Vagina (tissue), 2 donors: Measurements from ENCODE around the gene MED15.

Experiments
- POLR2A ChIP-seq, 2 donors: fragments of 450-650 bp; IDR thresholded peaks; one replicate each; pipeline ENCODE4 v1.6.1; 2017; ENCODE audit warnings: antibody characterized with exemption in 2 of 2, mild to moderate bottlenecking in 2 of 2, moderate library complexity in 2 of 2
- POLR2AphosphoS5 ChIP-seq, 2 donors: sonication (generic); formaldehyde crosslinking; IDR thresholded peaks; one replicate each; pipeline ENCODE4 v1.9.0; 2017; ENCODE audit warnings: antibody characterized with exemption in 2 of 2, mild to moderate bottlenecking in 2 of 2, low read depth in 1 of 2; ENCODE audit not compliant: insufficient read depth in 1 of 2
- TF ChIP-seq, protein P1 (sequence below), 3 experiments: fragments of 450-650 bp in 2 of 3; fragments of 200-600 bp in 1 of 3; sonication (generic) in 1 of 3; IDR thresholded peaks; one replicate each; pipeline ENCODE4 v1.5.1; 2017 to 2019; ENCODE audit warnings: antibody characterized with exemption in 3 of 3, mild to moderate bottlenecking in 2 of 3, moderate library complexity in 2 of 3

DNA sequence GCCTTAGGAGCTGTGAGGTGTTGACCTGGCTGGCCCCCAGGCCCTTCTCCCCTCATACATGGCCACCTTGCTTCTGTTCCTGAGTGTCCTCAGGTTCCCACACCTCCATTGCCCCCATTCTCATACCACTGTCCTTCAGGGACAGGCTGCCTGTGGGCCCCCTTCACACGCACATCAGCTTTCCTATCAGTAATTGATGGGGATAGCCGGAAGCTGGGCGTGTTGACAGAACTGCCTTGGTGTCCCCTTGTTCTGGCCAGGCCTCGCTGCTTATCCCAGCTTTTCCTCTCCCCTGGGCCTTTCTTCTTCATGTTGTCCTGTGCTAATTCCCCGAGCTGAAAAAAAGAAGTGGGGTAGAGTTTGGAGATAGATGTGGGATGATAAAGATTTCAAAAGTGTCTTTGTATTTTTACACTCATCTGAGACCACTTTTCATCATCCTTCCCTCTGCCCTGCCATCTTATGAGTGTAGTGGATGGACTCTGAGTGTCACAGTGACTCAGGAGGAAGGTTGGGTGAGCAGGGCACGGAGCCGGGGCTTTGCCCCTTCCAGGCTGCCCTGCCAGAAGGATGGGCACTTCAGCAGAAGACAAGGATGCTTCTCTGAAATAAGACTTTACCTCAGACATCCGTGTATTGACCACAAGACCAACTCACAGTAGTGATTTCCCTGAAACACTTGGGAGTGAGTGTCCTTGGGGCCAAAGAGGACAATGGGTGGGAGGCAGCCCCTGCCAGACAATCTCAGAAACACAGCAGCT lies 42.8 kb downstream of the MED15 start:
- TF ChIP-seq POLR2A (IDR thresholded peaks at IDR 0.05) (no peak), POLR2AphosphoS5 (IDR thresholded peaks at IDR 0.05; ENCODE audit: insufficient read depth in 1 of 2, low read depth in 1 of 2) (no peak)
- TF ChIP-seq, protein P1, sequence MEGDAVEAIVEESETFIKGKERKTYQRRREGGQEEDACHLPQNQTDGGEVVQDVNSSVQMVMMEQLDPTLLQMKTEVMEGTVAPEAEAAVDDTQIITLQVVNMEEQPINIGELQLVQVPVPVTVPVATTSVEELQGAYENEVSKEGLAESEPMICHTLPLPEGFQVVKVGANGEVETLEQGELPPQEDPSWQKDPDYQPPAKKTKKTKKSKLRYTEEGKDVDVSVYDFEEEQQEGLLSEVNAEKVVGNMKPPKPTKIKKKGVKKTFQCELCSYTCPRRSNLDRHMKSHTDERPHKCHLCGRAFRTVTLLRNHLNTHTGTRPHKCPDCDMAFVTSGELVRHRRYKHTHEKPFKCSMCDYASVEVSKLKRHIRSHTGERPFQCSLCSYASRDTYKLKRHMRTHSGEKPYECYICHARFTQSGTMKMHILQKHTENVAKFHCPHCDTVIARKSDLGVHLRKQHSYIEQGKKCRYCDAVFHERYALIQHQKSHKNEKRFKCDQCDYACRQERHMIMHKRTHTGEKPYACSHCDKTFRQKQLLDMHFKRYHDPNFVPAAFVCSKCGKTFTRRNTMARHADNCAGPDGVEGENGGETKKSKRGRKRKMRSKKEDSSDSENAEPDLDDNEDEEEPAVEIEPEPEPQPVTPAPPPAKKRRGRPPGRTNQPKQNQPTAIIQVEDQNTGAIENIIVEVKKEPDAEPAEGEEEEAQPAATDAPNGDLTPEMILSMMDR (IDR thresholded peaks at IDR 0.05), result no peak
